Keratinocyte (primary cell): ENCODE results near the gene ANKS1B.

ENCODE experiments used
- CTCF ChIP-seq, 3 experiments: IDR thresholded peaks in 1 of 3; conservative IDR thresholded peaks in 1 of 3; optimal IDR thresholded peaks in 1 of 3; 2 replicates in 2 of 3; 3 replicates in 1 of 3; pipeline versions ENCODE3 to v1.5.1; 2011; ENCODE audit warnings: low read length in 3 of 3, mild to moderate bottlenecking in 3 of 3, moderate library complexity in 2 of 3, control low read depth in 1 of 3, inconsistent platforms in 1 of 3; ENCODE audit not compliant: insufficient read depth in 2 of 3; ENCODE audit errors: extremely low read depth in 1 of 3
- EZH2 ChIP-seq: IDR thresholded peaks from one replicate; pipeline ENCODE4 v1.6.1; 2012; ENCODE audit warnings: inconsistent platforms, mild to moderate bottlenecking, low read length, moderate library complexity

GRCh38 chr12:99311373-99311772 lies 673.4 kb downstream of the ANKS1B start:
- TF ChIP-seq CTCF (optimal IDR thresholded peaks at IDR 0.05 in 1 of 3, IDR thresholded peaks at IDR 0.05 in 1 of 3, conservative IDR thresholded peaks at IDR 0.05 in 1 of 3; ENCODE audit: extremely low read depth in 1 of 3, insufficient read depth in 2 of 3, low read length in 3 of 3) = no peak
- TF ChIP-seq EZH2 = no peak
